Measurements from ENCODE around the gene HRCT1.

GRCh38 chr9:35859990-35860339, 46.0 kb upstream of the HRCT1 start:
- TF ChIP-seq POLR2A (IDR thresholded peaks at IDR 0.05; ENCODE audit: low read length) (no peak), GATA1 (IDR thresholded peaks at IDR 0.05; ENCODE audit: low read depth, low read length) (no peak)

Measured in erythroblast (primary cell).